ENCODE data around the gene ACTG1.

The ACTG1 gene

GRCh38 chr17:81477173-81477572 is 35.4 kb downstream of the ACTG1 start:
- TF ChIP-seq, protein P1, sequence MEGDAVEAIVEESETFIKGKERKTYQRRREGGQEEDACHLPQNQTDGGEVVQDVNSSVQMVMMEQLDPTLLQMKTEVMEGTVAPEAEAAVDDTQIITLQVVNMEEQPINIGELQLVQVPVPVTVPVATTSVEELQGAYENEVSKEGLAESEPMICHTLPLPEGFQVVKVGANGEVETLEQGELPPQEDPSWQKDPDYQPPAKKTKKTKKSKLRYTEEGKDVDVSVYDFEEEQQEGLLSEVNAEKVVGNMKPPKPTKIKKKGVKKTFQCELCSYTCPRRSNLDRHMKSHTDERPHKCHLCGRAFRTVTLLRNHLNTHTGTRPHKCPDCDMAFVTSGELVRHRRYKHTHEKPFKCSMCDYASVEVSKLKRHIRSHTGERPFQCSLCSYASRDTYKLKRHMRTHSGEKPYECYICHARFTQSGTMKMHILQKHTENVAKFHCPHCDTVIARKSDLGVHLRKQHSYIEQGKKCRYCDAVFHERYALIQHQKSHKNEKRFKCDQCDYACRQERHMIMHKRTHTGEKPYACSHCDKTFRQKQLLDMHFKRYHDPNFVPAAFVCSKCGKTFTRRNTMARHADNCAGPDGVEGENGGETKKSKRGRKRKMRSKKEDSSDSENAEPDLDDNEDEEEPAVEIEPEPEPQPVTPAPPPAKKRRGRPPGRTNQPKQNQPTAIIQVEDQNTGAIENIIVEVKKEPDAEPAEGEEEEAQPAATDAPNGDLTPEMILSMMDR (conservative IDR thresholded peaks at IDR 0.05; ENCODE audit: low read length), result no peak
- no peak for DNase-seq (ENCODE audit: low read depth)
- H3K4me3 ChIP-seq (ENCODE audit: low read length), result no peak overlapping the region

DNA sequence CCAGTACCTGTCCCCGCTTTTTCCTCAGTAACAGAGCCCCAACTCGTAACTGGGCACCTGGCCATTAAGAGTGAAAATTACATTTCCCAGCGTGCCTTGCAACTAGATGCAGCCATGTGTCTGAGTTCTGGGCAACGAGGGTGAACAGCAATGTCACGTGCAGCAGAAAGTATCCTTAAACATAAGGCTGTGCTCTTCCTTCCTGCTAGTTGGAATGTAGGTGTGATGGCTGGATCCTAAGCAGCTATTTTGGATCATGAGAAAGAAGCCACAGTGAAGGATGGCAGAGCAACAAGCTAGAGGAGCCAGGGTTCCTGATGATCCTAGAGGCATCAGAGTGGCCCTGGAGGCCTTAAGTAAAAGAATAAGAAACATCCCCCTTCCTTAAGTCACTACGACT is 36.0 kb downstream of the ACTG1 start:
- H3K4me3 ChIP-seq (ENCODE audit: low read length), result no peak overlapping the region
- DNase-seq (ENCODE audit: low read depth), result no peak
- TF ChIP-seq, protein P1 (conservative IDR thresholded peaks at IDR 0.05; ENCODE audit: low read length), result no peak

GRCh38 chr17:81476097-81476496 is 36.5 kb downstream of the ACTG1 start:
- no peak for DNase-seq (ENCODE audit: low read depth)
- TF ChIP-seq, protein P1 (conservative IDR thresholded peaks at IDR 0.05; ENCODE audit: low read length), result no peak
- H3K4me3 ChIP-seq (ENCODE audit: low read length), result no peak overlapping the region

GRCh38 chr17:81474958-81475357 is 37.6 kb downstream of the ACTG1 start:
- DNase-seq (ENCODE audit: low read depth), result no peak
- no peak overlapping the region for H3K4me3 ChIP-seq (ENCODE audit: low read length)
- TF ChIP-seq, protein P1 (conservative IDR thresholded peaks at IDR 0.05; ENCODE audit: low read length), result no peak

GRCh38 chr17:81473019-81473418 is 39.6 kb downstream of the ACTG1 start:
- no peak for DNase-seq (ENCODE audit: low read depth)
- no peak overlapping the region for H3K4me3 ChIP-seq (ENCODE audit: low read length)
- TF ChIP-seq, protein P1 (conservative IDR thresholded peaks at IDR 0.05; ENCODE audit: low read length), result no peak

DNA sequence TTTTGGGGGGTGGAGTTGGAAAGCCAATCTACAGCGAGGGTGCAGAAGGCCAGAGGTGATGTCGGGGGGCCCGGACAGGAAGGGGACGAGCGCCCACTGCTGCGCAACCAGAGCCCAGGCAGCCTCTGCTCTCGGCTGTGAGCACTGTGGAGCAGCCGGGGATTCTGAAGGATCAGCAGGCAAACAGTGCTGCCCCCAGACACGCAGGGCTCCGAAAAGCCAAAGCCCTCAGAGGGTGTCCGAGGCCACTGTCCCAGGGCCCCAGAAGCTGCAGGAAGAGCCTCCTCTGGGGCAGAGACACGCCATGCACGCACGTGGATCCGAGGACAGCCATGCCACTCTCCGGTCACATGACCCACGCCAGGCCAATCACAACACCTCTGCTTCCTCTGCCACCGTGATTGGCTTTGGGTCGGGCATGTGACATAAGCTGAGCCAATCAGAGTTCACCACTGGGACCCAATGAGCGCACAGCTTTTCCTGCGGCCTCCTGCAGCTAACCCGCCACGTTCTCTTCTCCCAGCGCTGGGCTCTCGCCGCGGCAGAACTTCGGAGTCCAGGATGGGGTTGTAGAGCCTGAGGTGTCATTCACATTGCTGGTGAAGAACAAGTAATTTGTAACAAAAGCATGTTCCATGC is 40.7 kb downstream of the ACTG1 start:
- peak; percentile 93 for DNase-seq (ENCODE audit: low read depth)
- peak overlapping the region; percentile 53 for H3K4me3 ChIP-seq (ENCODE audit: low read length)

More for the DNA sequence above, 40.7 kb downstream of the ACTG1 start:
- TF ChIP-seq, protein P1 (conservative IDR thresholded peaks at IDR 0.05; ENCODE audit: low read length), result peak; percentile 62

All from AG10803 (cell line).